DMS53 (cell line): ENCODE results near the gene CD2BP2.
"Not testable (repeated sequence)": the region's sequence is repeated elsewhere in the genome, so short reads cannot be mapped to it uniquely, and the experiment has no call there.

Experiments
- DNase-seq: peaks from one replicate; lab custom pipeline; 2025; lab: John Stamatoyannopoulos, UW

Gene CD2BP2

GRCh38 chr16:30341971-30342370, 13.1 kb downstream of the CD2BP2 start:
- not testable (repeated sequence) for DNase-seq

DNA sequence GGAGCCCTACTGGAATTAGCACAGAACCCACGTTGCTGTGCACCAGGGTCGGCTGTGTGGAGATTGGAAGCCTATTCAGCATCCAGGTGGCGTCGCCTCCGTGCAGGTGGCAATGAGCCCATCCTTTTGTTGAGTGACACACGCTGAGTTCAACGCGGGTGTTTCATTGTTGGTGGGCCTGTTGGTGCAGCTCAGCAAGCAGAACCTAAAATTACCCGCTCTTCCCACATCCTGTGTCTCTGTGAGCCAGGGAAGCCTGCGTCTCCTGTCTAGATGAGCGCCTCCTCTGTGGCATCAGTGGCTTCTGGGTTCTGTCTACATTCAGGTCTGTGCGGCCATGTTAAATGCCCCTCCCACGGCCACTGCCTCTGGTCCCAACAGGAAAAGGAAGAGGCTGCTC, 14.5 kb downstream of the CD2BP2 start:
- DNase-seq = no peak

GRCh38 chr16:30338715-30339114, 16.4 kb downstream of the CD2BP2 start:
- not testable (repeated sequence) for DNase-seq

DNA sequence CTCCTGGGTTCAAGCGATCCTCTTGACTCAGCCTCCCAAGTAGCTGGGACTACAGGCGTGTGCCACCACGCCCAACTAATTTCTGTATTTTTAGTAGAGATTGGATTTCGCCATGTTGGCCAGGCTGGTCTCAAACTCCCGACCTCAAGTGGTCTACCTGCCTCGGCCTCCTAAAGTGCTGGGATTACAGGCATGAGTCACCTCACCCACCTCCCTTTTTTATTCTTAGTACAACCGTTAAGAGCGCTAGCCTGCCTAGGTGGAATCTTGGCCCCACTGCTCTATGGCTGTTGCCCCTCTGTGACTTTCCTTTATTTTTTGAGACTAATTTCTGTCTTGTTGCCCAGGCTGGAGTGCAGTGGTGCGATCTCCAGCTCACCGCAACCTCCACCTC, 17.1 kb downstream of the CD2BP2 start:
- not testable (repeated sequence) for DNase-seq

GRCh38 chr16:30335598-30336474, 19.3 kb downstream of the CD2BP2 start:
- DNase-seq = peak; percentile 64

GRCh38 chr16:30335028-30335597, 20.0 kb downstream of the CD2BP2 start:
- peak; percentile 91 for DNase-seq

- peak; percentile 93 for DNase-seq
Measured at GRCh38 chr16:30334473-30334989, 20.6 kb downstream of the CD2BP2 start.

DNA sequence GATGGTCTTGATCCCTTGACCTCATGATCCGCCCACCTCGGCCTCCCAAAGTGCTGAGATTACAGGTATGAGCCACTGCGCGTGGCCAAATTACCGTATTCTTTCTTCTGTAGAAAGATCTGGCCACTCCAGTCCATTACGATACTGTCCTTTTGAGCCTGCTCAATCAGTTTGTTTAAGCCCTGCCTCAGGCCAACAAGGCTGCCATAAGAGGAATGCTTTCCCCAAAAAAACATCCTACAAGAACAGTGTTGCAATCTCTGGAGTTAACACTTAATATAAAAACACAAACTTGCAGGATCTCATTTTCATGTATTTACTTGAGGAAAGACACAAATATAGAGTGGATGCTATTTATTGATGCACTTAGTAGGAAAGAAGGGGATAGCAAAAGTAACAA, 30.9 kb downstream of the CD2BP2 start:
- not testable (repeated sequence) for DNase-seq

DNA sequence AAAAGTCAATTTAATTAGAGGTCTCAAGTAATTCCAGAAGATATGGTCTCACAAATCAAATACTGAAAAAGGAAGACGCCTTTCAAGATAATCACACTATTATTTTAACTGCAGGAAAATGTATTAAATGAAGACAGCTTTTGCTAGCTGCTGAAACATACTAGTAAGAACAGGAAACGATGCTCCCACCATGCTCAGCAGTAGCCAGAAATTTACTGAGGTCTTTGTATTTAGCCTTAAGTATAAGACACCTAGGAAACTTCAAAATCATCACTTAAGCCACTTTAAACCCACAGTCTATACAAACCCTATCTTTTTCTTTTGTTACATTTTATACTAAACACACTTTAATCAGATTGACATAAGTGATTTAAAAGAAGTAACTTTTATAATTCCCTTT, 36.5 kb downstream of the CD2BP2 start:
- DNase-seq = not testable (repeated sequence)

DNA sequence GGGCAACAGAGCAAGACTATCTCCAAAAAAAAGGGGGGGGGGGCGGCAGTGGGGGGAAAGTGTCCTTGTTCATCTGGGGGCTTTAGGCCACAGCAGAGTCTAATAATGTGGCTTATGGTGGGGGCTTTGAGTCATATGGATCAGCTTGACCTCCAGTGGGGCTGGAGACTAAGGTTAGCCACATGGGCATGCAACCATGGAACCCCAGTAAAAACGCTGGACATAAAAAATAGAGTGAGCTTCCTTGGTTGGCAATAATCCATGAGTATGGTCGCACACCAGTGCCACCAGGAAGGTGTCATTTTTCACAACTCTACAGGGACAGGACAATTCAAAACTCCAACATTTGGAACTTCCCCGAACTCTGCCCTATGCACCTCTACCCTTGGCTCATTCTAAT, 44.2 kb downstream of the CD2BP2 start:
- not testable (repeated sequence) for DNase-seq

GRCh38 chr16:30309255-30309654, 45.9 kb downstream of the CD2BP2 start:
- not testable (repeated sequence) for DNase-seq
